K562 (cell line): ENCODE results near the gene PPP6R3. TPM values are rescaled to one million over a fixed set of nuclear protein-coding genes. Genes with fewer than 3 reads are reported as not detected.

Experiments used
- ATAC-seq: fragments of 200-7000 bp; cut with Tn5 transposase; 3 replicates; pipeline ENCODE4 v1.9.1; 2020; ENCODE audit warnings: moderate library complexity
- BruUV-seq: library from RNA; stranded (reverse); fragments of 400-500 nt; replicated peaks from 2 replicates; lab custom pipeline; 2021; lab: Mats Ljungman, UMichigan
- CTCF ChIA-PET: fragments of 300-600 bp; formaldehyde crosslinking; extraction: SDS; loops from one replicate; lab custom pipeline; 2021; ENCODE audit warnings: low intra/inter-chr PET ratio; lab: Yijun Ruan, JAX
- POLR2A ChIA-PET: fragments of 300-600, 350-650 bp; sonication (Branson Sonifier 250); formaldehyde crosslinking; extraction: SDS; loops from one replicate; lab custom pipeline; 2021; ENCODE audit warnings: antibody characterized with exemption, inconsistent platforms; lab: Yijun Ruan, JAX
- DNase-seq, 4 experiments: peaks; one replicate each; pipeline versions ENCODE4 v3.0.0 to v3.0.0-alpha.2; 2011 to 2018; ENCODE audit warnings: low spot score in 3 of 4, mixed read lengths in 3 of 4; ENCODE audit errors: extremely low read depth in 1 of 4
- FAIRE-seq: peaks from 2 replicates; lab custom pipeline; 2011; peaks lifted over from hg19 to GRCh38; lab: Jason Lieb, UNC
- H2AFZ ChIP-seq: 2 replicates; pipeline ENCODE4 v1.6.0; 2011; ENCODE audit warnings: low read depth, low read length, control low read depth, inconsistent platforms
- H3K27ac ChIP-seq: fragments of 200-600 bp; 3 replicates; pipeline ENCODE4 v1.8.0; 2011; ENCODE audit warnings: low read depth, mild to moderate bottlenecking, control low read depth, inconsistent platforms, low read length, moderate library complexity, mixed read lengths; ENCODE audit errors: extremely low read depth
- H3K27me3 ChIP-seq, 2 experiments: fragments of 300-600 bp in 1 of 2; 2 replicates in 1 of 2; 3 replicates in 1 of 2; pipeline versions ENCODE4 v1.6.0 to v1.8.0; 2011; ENCODE audit warnings: inconsistent platforms in 2 of 2, low read length in 2 of 2, mild to moderate bottlenecking in 1 of 2, mixed read lengths in 1 of 2, moderate library complexity in 1 of 2; ENCODE audit not compliant: control insufficient read depth in 2 of 2, insufficient read depth in 2 of 2
- H3K36me3 ChIP-seq: fragments of 300-600 bp; 3 replicates; pipeline ENCODE4 v1.8.0; 2011; ENCODE audit warnings: mild to moderate bottlenecking, low read length, inconsistent platforms; ENCODE audit not compliant: control insufficient read depth, insufficient read depth
- H3K4me1 ChIP-seq, 2 experiments: fragments of 200-600 bp in 1 of 2; replicated peaks in 1 of 2; 2 replicates in 1 of 2; 3 replicates in 1 of 2; pipeline versions ENCODE4 v1.5.1 to v1.8.0; 2011; ENCODE audit warnings: inconsistent platforms in 2 of 2, low read length in 2 of 2, mild to moderate bottlenecking in 1 of 2, mixed read lengths in 1 of 2, moderate library complexity in 1 of 2; ENCODE audit not compliant: control insufficient read depth in 2 of 2, insufficient read depth in 2 of 2
- H3K4me2 ChIP-seq: 2 replicates; pipeline ENCODE4 v1.6.1; 2011; ENCODE audit warnings: low read length, control low read depth, inconsistent platforms, mixed read lengths; ENCODE audit not compliant: insufficient read depth
- H3K4me3 ChIP-seq: fragments of 200-600 bp; sonication (generic), shearing (Covaris generic); 2 replicates; pipeline ENCODE4 v1.5.1; 2016; ENCODE audit warnings: control low read depth, inconsistent platforms
- H3K79me2 ChIP-seq: fragments of 200-600 bp; 3 replicates; pipeline ENCODE4 v1.8.0; 2011; ENCODE audit warnings: low read length, inconsistent platforms; ENCODE audit not compliant: control insufficient read depth, insufficient read depth
- H3K9ac ChIP-seq, 2 experiments: 2 replicates each; pipeline versions ENCODE4 v1.6.0 to v1.6.1; 2011; ENCODE audit warnings: low read depth in 2 of 2, low read length in 2 of 2, control low read depth in 1 of 2, inconsistent platforms in 1 of 2, mild to moderate bottlenecking in 1 of 2, mixed read lengths in 1 of 2; ENCODE audit not compliant: insufficient read depth in 1 of 2
- H3K9me1 ChIP-seq: one replicate; pipeline ENCODE4 v1.6.0; 2011; ENCODE audit warnings: inconsistent platforms, mild to moderate bottlenecking, low read length, moderate library complexity; ENCODE audit not compliant: control insufficient read depth, insufficient read depth
- H3K9me3 ChIP-seq: replicated peaks from 2 replicates; pipeline ENCODE4 v1.5.1; 2011; ENCODE audit warnings: low read depth, low read length, inconsistent platforms; ENCODE audit not compliant: control insufficient read depth, insufficient read depth
- H4K20me1 ChIP-seq: replicated peaks from 2 replicates; pipeline ENCODE4 v1.6.1; 2011; ENCODE audit warnings: low read length, inconsistent platforms, mixed read lengths; ENCODE audit not compliant: control insufficient read depth, insufficient read depth
- AFF1 ChIP-seq, 2 experiments: fragments of 450-650 bp; IDR thresholded peaks; 2 replicates each; pipeline ENCODE4 v1.6.1; 2018; ENCODE audit warnings: mild to moderate bottlenecking in 2 of 2, low read depth in 1 of 2; ENCODE audit not compliant: partially characterized antibody in 2 of 2
- CBX1 ChIP-seq: sonication (generic); IDR thresholded peaks from 2 replicates; pipeline ENCODE4 v1.6.1; 2016; ENCODE audit warnings: antibody characterized with exemption, low read depth, mild to moderate bottlenecking
- DDX20 ChIP-seq: fragments of 450-650 bp; IDR thresholded peaks from 2 replicates; pipeline ENCODE4 v1.6.1; 2016; ENCODE audit warnings: missing genetic modification characterization, low read depth, mild to moderate bottlenecking, missing compliant biosample characterization, moderate library complexity
- KLF10 ChIP-seq: fragments of 250-450 bp; sonication (Bioruptor Pico); IDR thresholded peaks from 2 replicates; pipeline ENCODE4 v1.6.1; 2021; ENCODE audit warnings: matching md5 sums
- NRF1 ChIP-seq, 2 experiments: fragments of 450-650 bp; IDR thresholded peaks in 1 of 2; conservative IDR thresholded peaks in 1 of 2; 2 replicates each; pipeline ENCODE4 v1.6.1; 2014; ENCODE audit warnings: mild to moderate bottlenecking in 2 of 2
- OTX1 ChIP-seq: fragments of 450-650 bp; formaldehyde crosslinking; IDR thresholded peaks from 2 replicates; pipeline ENCODE4 v1.4.0; 2022; ENCODE audit warnings: mild to moderate bottlenecking
- ZNF24 ChIP-seq: fragments of 450-650 bp; IDR thresholded peaks from 2 replicates; pipeline ENCODE4 v1.6.1; 2016
- ZNF699 ChIP-seq: fragments of 250-450 bp; sonication (Bioruptor Pico); IDR thresholded peaks from 2 replicates; pipeline ENCODE4 v1.8.0; 2021; ENCODE audit warnings: mild to moderate bottlenecking, moderate library complexity; ENCODE audit not compliant: insufficient replicate concordance
- WGBS: fragments of 100-300 bp; shearing (Covaris generic); methylation state at CpG from one replicate; pipeline ENCODE4 v1.1.6; 2016; ENCODE audit warnings: low coverage, mixed read lengths; ENCODE audit not compliant: insufficient coverage; ENCODE audit errors: missing lambda C conversion rate; 5-methylcytosine and 5-hydroxymethylcytosine counted together
- in situ Hi-C: fragments of 300-500 bp; cut with MboI; formaldehyde crosslinking; loops from 4 replicates; pipeline ENCODE4 v1.15.0; 2018; ENCODE audit warnings: inconsistent platforms, mixed read lengths
- intact Hi-C: fragments of 100-400 bp; cut with micrococcal nuclease; formaldehyde crosslinking; loops from 2 replicates; pipeline ENCODE4 v1.14.2; 2022
- polyA plus RNA-seq, 8 experiments: library from polyadenylated mRNA; depleted of rRNA in 4 of 8; stranded (reverse) in 5 of 8; unstranded in 3 of 8; fragments of >200 nt; fragmentation: Nextera tagmentation in 2 of 8; fragmentation: Illumina TruSeq in 1 of 8; extraction: Ambion mirVana in 2 of 8; extraction: Trizol in 1 of 8; gene quantifications; 2 replicates each; pipeline versions ENCODE4 v1.2.1 to v1.2.3, GENCODE V29; 2011 to 2014; ENCODE audit warnings: inconsistent platforms in 1 of 8, missing spikeins in 1 of 8
- total RNA-seq, 7 experiments: library from RNA; depleted of rRNA in 6 of 7; stranded (reverse); fragments of >200 nt in 6 of 7; fragmentation: Illumina TruSeq in 2 of 7; extraction: Trizol in 2 of 7; gene quantifications; 2 replicates each; pipeline versions ENCODE4 v1.2.1 to v1.2.3, GENCODE V29; 2011 to 2021; ENCODE audit warnings: low replicate concordance in 1 of 7
- TF ChIP-seq, protein P1 (sequence below): fragments of 200-400 bp; formaldehyde crosslinking; IDR thresholded peaks from 2 replicates; pipeline ENCODE4 v1.6.1; 2017; ENCODE audit warnings: mild to moderate bottlenecking, low read depth, low read length, moderate library complexity
- TF ChIP-seq, protein P2 (sequence below): sonication (generic); formaldehyde crosslinking; IDR thresholded peaks from 2 replicates; pipeline ENCODE4 v1.8.1; 2022; ENCODE audit warnings: missing genetic modification reagents
- TF ChIP-seq, protein P3 (sequence below): sonication (generic); formaldehyde crosslinking; IDR thresholded peaks from 2 replicates; pipeline ENCODE4 v1.8.1; 2023; ENCODE audit warnings: mild to moderate bottlenecking, missing genetic modification reagents

Gene PPP6R3
- total and polyA plus RNA-seq, 9 of the 15 experiments (the other 6 are each of a cell fraction or from before 2014, with no cell fraction given) = 20.3 to 117 (median 80.6) TPM

GRCh38 chr11:68657021-68657780, 196.6 kb downstream of the PPP6R3 start:
- CTCF ChIA-PET = no interaction called here
- H3K27me3 ChIP-seq = peaks cover 61 to 99% of the 10 kb centered on the region in 2 experiments
- TF ChIP-seq ZNF24 (no peak), CBX1 (no peak), OTX1 (CRISPR knock-in tag) (no peak), DDX20 (tag) (no peak), NRF1 (conservative IDR thresholded peaks at IDR 0.05 in 1 of 2, IDR thresholded peaks at IDR 0.05 in 1 of 2) (no peak), ZNF699 (CRISPR knock-in tag) (no peak), AFF1 (IDR thresholded peaks at IDR 0.05; ENCODE audit: low read depth in 1 of 2, partially characterized antibody in 2 of 2) (no peak), KLF10 (CRISPR knock-in tag) (no peak)
- TF ChIP-seq, protein P1, sequence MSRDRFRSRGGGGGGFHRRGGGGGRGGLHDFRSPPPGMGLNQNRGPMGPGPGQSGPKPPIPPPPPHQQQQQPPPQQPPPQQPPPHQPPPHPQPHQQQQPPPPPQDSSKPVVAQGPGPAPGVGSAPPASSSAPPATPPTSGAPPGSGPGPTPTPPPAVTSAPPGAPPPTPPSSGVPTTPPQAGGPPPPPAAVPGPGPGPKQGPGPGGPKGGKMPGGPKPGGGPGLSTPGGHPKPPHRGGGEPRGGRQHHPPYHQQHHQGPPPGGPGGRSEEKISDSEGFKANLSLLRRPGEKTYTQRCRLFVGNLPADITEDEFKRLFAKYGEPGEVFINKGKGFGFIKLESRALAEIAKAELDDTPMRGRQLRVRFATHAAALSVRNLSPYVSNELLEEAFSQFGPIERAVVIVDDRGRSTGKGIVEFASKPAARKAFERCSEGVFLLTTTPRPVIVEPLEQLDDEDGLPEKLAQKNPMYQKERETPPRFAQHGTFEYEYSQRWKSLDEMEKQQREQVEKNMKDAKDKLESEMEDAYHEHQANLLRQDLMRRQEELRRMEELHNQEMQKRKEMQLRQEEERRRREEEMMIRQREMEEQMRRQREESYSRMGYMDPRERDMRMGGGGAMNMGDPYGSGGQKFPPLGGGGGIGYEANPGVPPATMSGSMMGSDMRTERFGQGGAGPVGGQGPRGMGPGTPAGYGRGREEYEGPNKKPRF = no peak
- TF ChIP-seq, protein P2, sequence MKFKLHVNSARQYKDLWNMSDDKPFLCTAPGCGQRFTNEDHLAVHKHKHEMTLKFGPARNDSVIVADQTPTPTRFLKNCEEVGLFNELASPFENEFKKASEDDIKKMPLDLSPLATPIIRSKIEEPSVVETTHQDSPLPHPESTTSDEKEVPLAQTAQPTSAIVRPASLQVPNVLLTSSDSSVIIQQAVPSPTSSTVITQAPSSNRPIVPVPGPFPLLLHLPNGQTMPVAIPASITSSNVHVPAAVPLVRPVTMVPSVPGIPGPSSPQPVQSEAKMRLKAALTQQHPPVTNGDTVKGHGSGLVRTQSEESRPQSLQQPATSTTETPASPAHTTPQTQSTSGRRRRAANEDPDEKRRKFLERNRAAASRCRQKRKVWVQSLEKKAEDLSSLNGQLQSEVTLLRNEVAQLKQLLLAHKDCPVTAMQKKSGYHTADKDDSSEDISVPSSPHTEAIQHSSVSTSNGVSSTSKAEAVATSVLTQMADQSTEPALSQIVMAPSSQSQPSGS (CRISPR knock-in tag) = no peak
- TF ChIP-seq, protein P3, sequence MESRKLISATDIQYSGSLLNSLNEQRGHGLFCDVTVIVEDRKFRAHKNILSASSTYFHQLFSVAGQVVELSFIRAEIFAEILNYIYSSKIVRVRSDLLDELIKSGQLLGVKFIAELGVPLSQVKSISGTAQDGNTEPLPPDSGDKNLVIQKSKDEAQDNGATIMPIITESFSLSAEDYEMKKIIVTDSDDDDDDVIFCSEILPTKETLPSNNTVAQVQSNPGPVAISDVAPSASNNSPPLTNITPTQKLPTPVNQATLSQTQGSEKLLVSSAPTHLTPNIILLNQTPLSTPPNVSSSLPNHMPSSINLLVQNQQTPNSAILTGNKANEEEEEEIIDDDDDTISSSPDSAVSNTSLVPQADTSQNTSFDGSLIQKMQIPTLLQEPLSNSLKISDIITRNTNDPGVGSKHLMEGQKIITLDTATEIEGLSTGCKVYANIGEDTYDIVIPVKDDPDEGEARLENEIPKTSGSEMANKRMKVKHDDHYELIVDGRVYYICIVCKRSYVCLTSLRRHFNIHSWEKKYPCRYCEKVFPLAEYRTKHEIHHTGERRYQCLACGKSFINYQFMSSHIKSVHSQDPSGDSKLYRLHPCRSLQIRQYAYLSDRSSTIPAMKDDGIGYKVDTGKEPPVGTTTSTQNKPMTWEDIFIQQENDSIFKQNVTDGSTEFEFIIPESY (CRISPR knock-in tag) = no peak

More at GRCh38 chr11:68657021-68657780, 196.6 kb downstream of the PPP6R3 start:
- Histone ChIP-seq H3K36me3 (no peaks in the 10 kb centered on the region), H3K4me3 (no peak overlapping the region), H3K9me3 (no peaks in the 10 kb centered on the region), H3K4me2 (no peak overlapping the region), H3K4me1 (peaks cover 0 to 8% of the 10 kb centered on the region in 2 experiments; a peak in 2 of 5 replicates), H3K79me2 (no peaks in the 10 kb centered on the region), H3K9me1 (no peaks in the 10 kb centered on the region), H4K20me1 (peaks cover 10% of the 10 kb centered on the region; the same call in 1 of the 2 replicates), H3K9ac (no peak overlapping the region; a peak in 1 of 4 replicates), H2AFZ (no peak overlapping the region), H3K27ac (no peak overlapping the region)
- intact Hi-C loops = no loop called here
- WGBS = 15% methylated on average over 8 of the region's 11 CpGs
- no peak for FAIRE-seq
- POLR2A ChIA-PET = interaction anchor here (0.6 kb wide), 1 partner anchor 128 kb away, joined by 4 read pairs; no protein-coding TSS in a partner anchor
- no peak for DNase-seq
- no peak for ATAC-seq
- in situ Hi-C loops = no loop called here
- BruUV-seq = no TSS peak
